HCT116 (cell line): Measurements from ENCODE around the gene BNIP5. TPM values are rescaled to one million over a fixed set of nuclear protein-coding genes. Genes with fewer than 3 reads are reported as not detected.

Source experiments
- ATAC-seq: fragments of 200-7000 bp; cut with Tn5 transposase; 2 replicates; pipeline ENCODE4 v1.9.1; 2020; ENCODE audit warnings: mild to moderate bottlenecking, moderate library complexity
- BruUV-seq: library from RNA; stranded (reverse); fragments of 400-500 nt; replicated peaks from 2 replicates; lab custom pipeline; 2021; lab: Mats Ljungman, UMichigan
- CTCF ChIA-PET: fragments of 300-600 bp; sonication (Branson Sonifier 250); formaldehyde crosslinking; loops from one replicate; lab custom pipeline; 2021; ENCODE audit warnings: antibody characterized with exemption; lab: Charles Lee
- POLR2A ChIA-PET: fragments of 300-600, 350-600 bp; sonication (Branson Sonifier 250); formaldehyde crosslinking; loops from one replicate; lab custom pipeline; 2021; ENCODE audit warnings: antibody characterized with exemption; lab: Charles Lee
- RAD21 ChIA-PET, 2 experiments: fragments of 300-600 bp; sonication (Branson Sonifier 250); formaldehyde crosslinking; loops; one replicate each; lab custom pipeline; 2023; ENCODE audit warnings: low total read pairs in 2 of 2; ENCODE audit not compliant: uncharacterized antibody in 2 of 2, unreplicated experiment in 2 of 2, low non-redundant PET in 1 of 2; lab: Charles Lee
- DNase-seq: peaks from one replicate; pipeline ENCODE4 v3.0.0-alpha.2; 2010; ENCODE audit warnings: low read depth, low spot score
- H2AFZ ChIP-seq: fragments of 200-600 bp; shearing (Covaris generic), sonication (generic); 2 replicates; pipeline ENCODE4 v1.6.1; 2017; ENCODE audit warnings: low read depth, mixed run types, mixed read lengths, antibody characterized with exemption, low read length; ENCODE audit not compliant: poor library complexity, severe bottlenecking
- H3K27ac ChIP-seq: 2 replicates; pipeline ENCODE4 v1.5.1; 2012; ENCODE audit warnings: low read depth, low read length
- H3K27me3 ChIP-seq: fragments of 200-600 bp; sonication (generic); 2 replicates; pipeline ENCODE4 v1.6.1; 2016; ENCODE audit warnings: mixed run types, low read length, mixed read lengths; ENCODE audit not compliant: insufficient read depth
- H3K36me3 ChIP-seq, 2 experiments: fragments of 200-500 bp in 1 of 2; fragments of 200-600 bp in 1 of 2; sonication (Bioruptor generic) in 1 of 2; sonication (generic) in 1 of 2; 2 replicates each; pipeline versions ENCODE4 v1.5.1 to v1.6.1; 2014 to 2016; ENCODE audit warnings: low read length in 2 of 2, inconsistent platforms in 1 of 2, mixed read lengths in 1 of 2, mixed run types in 1 of 2; ENCODE audit not compliant: insufficient read depth in 2 of 2, control insufficient read depth in 1 of 2
- H3K4me1 ChIP-seq, 2 experiments: fragments of 200-600 bp in 1 of 2; sonication (generic) in 1 of 2; 2 replicates each; pipeline versions ENCODE4 v1.5.1 to v1.6.1; 2012 to 2017; ENCODE audit warnings: low read length in 2 of 2, inconsistent platforms in 1 of 2, mild to moderate bottlenecking in 1 of 2, mixed read lengths in 1 of 2, mixed run types in 1 of 2, moderate library complexity in 1 of 2; ENCODE audit not compliant: insufficient read depth in 2 of 2, control insufficient read depth in 1 of 2
- H3K4me2 ChIP-seq: fragments of 200-600 bp; sonication (generic); 2 replicates; pipeline ENCODE4 v1.6.1; 2017; ENCODE audit warnings: mixed run types, low read length, mixed read lengths
- H3K4me3 ChIP-seq, 2 experiments: fragments of 200-600 bp in 1 of 2; sonication (generic) in 1 of 2; replicated peaks in 1 of 2; 2 replicates each; pipeline ENCODE4 v1.5.1; 2011 to 2016; ENCODE audit warnings: low read length in 2 of 2, control low read depth in 1 of 2, low read depth in 1 of 2, mild to moderate bottlenecking in 1 of 2, mixed read lengths in 1 of 2, mixed run types in 1 of 2
- H3K79me2 ChIP-seq: fragments of 200-600 bp; sonication (generic); 2 replicates; pipeline ENCODE4 v1.6.1; 2017; ENCODE audit warnings: mild to moderate bottlenecking, mixed run types, low read length, moderate library complexity, mixed read lengths; ENCODE audit not compliant: insufficient read depth
- H3K9ac ChIP-seq: fragments of 200-600 bp; sonication (generic); 2 replicates; pipeline ENCODE4 v1.6.1; 2016; ENCODE audit warnings: low read length, mixed read lengths
- H3K9me2 ChIP-seq: fragments of 200-600 bp; sonication (generic), shearing (Covaris generic); 2 replicates; pipeline ENCODE4 v1.6.1; 2017; ENCODE audit warnings: mixed run types, mild to moderate bottlenecking, moderate library complexity; ENCODE audit not compliant: insufficient read depth
- H3K9me3 ChIP-seq, 2 experiments: fragments of 200-500 bp in 1 of 2; fragments of 200-600 bp in 1 of 2; sonication (Bioruptor generic) in 1 of 2; sonication (generic) in 1 of 2; 2 replicates each; pipeline ENCODE4 v1.6.1; 2014 to 2017; ENCODE audit warnings: low read length in 2 of 2, mixed read lengths in 2 of 2, inconsistent platforms in 1 of 2, low read depth in 1 of 2, mild to moderate bottlenecking in 1 of 2, mixed run types in 1 of 2, moderate library complexity in 1 of 2; ENCODE audit not compliant: control insufficient read depth in 1 of 2, insufficient read depth in 1 of 2
- H4K20me1 ChIP-seq: fragments of 200-600 bp; sonication (generic), shearing (Covaris generic); 2 replicates; pipeline ENCODE4 v1.6.1; 2017; ENCODE audit warnings: mixed run types, mild to moderate bottlenecking, moderate library complexity; ENCODE audit not compliant: insufficient read depth
- CEBPB ChIP-seq: IDR thresholded peaks from 2 replicates; pipeline ENCODE4 v1.6.1; 2012; ENCODE audit warnings: low read depth
- EGR1 ChIP-seq: IDR thresholded peaks from 2 replicates; pipeline ENCODE4 v1.6.1; 2012; ENCODE audit warnings: low read depth
- EZH2 ChIP-seq: fragments of 200-600 bp; sonication (generic); IDR thresholded peaks from 2 replicates; pipeline ENCODE4 v1.6.1; 2017; ENCODE audit warnings: antibody characterized with exemption, mixed run types
- JUND ChIP-seq: IDR thresholded peaks from 2 replicates; pipeline ENCODE4 v1.6.1; 2012
- POLR2A ChIP-seq: IDR thresholded peaks from 2 replicates; pipeline ENCODE4 v1.7.0; 2011; ENCODE audit warnings: borderline replicate concordance; ENCODE audit not compliant: insufficient read depth, insufficient read length; ENCODE audit errors: extremely low read depth
- RAD21 ChIP-seq: IDR thresholded peaks from 2 replicates; pipeline ENCODE4 v1.6.1; 2012; ENCODE audit warnings: low read depth, mild to moderate bottlenecking
- SIN3A ChIP-seq: IDR thresholded peaks from 2 replicates; pipeline ENCODE4 v1.6.1; 2012; ENCODE audit warnings: low read depth
- YY1 ChIP-seq: IDR thresholded peaks from 2 replicates; pipeline ENCODE4 v1.6.1; 2011; ENCODE audit warnings: low read length, low read depth, moderate library complexity, mild to moderate bottlenecking; ENCODE audit not compliant: insufficient replicate concordance; ENCODE audit errors: extremely low read depth
- ZFX ChIP-seq: fragments of 450-650 bp; IDR thresholded peaks from 2 replicates; pipeline ENCODE4 v1.6.1; 2017
- ZNF274 ChIP-seq: fragments of 200-500 bp; sonication (Bioruptor generic); IDR thresholded peaks from 2 replicates; pipeline ENCODE4 v1.6.1; 2014; ENCODE audit warnings: mild to moderate bottlenecking, low read depth, low read length, inconsistent platforms
- intact Hi-C: fragments of 100-400 bp; cut with micrococcal nuclease; formaldehyde crosslinking; loops from 2 replicates; pipeline ENCODE4 v1.10.0; 2022
- total RNA-seq: library from RNA; stranded (reverse); gene quantifications from one replicate; pipeline ENCODE4 v1.2.1, GENCODE V29; 2021; ENCODE audit not compliant: unreplicated experiment
- TF ChIP-seq, protein P1 (sequence below), 3 experiments: fragments of 200-600 bp in 1 of 3; sonication (generic) in 1 of 3; IDR thresholded peaks in 2 of 3; conservative IDR thresholded peaks in 1 of 3; 2 replicates each; pipeline ENCODE4 v1.5.1; 2012 to 2017; ENCODE audit warnings: low read depth in 2 of 3, low read length in 2 of 3, antibody characterized with exemption in 1 of 3, borderline replicate concordance in 1 of 3, control low read depth in 1 of 3, mild to moderate bottlenecking in 1 of 3, mixed read lengths in 1 of 3, mixed run types in 1 of 3, moderate library complexity in 1 of 3; ENCODE audit not compliant: insufficient read depth in 1 of 3
- TF ChIP-seq, protein P2 (sequence below): IDR thresholded peaks from 2 replicates; pipeline ENCODE4 v1.6.1; 2012; ENCODE audit warnings: low read depth
- TF ChIP-seq, protein P3 (sequence below): IDR thresholded peaks from 2 replicates; pipeline ENCODE4 v1.6.1; 2011; ENCODE audit warnings: mild to moderate bottlenecking, low read length, moderate library complexity; ENCODE audit not compliant: insufficient replicate concordance; ENCODE audit errors: extremely low read depth

The BNIP5 gene
- total RNA-seq, 1 experiment from 2014 or later: not detected

DNA sequence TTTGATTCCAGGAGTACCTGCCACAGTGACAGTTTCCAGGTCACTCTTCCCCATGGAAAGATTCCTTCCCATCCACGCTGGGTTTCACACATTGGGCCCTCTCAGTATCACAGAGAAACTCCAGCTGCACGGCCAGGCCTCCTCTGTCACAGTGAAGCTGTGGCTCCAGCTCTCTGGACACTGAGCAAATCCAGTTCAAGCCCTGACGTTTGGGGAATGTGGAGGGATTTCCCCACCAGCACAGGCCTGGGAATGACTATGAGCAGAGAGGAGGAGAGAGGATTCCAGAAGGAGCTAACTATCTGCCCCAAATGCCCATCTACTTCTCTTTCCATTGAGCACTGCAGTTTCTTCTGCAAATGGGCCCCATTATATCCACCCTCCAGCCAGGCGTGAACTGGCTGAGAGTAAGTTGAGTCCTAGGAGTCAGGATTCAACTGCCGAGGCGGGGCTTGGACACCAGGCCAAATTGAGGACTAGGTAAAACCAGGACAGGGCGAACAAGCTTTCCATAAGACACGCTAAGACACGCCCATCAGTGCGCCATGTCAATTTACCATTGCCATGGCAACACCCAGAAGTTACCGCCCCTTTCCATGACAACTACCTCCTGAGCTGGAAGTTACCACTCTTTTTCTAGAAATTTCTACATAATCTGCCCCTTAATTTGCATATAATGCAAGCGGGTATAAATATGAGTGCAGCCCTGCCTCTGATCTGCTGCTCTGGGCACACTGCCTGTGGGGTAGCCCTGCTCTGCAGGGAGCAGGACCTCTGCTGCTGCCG, 9.2 kb upstream of the BNIP5 start:
- DNase-seq (no peak), ATAC-seq (no peak; the same call in 1 of the 2 replicates)
- Histone ChIP-seq H3K27me3 (no peaks in the 10 kb centered on the region), H3K27ac (no peak overlapping the region), H3K79me2 (no peaks in the 10 kb centered on the region), H4K20me1 (no peaks in the 10 kb centered on the region), H3K36me3 (no peaks in the 10 kb centered on the region), H3K4me1 (peaks cover 0 to 7% of the 10 kb centered on the region in 2 experiments; a peak in 3 of 4 replicates), H3K9me3 (no peaks in the 10 kb centered on the region), H2AFZ (no peak overlapping the region), H3K9me2 (no peaks in the 10 kb centered on the region), H3K9ac (no peak overlapping the region), H3K4me3 (no peak overlapping the region), H3K4me2 (no peak overlapping the region)
- TF ChIP-seq EGR1: no peak
- TF ChIP-seq JUND: no peak
- TF ChIP-seq ZNF274: no peak
- TF ChIP-seq EZH2: no peak
- no peak for TF ChIP-seq YY1
- no peak for TF ChIP-seq ZFX
- TF ChIP-seq, protein P1, sequence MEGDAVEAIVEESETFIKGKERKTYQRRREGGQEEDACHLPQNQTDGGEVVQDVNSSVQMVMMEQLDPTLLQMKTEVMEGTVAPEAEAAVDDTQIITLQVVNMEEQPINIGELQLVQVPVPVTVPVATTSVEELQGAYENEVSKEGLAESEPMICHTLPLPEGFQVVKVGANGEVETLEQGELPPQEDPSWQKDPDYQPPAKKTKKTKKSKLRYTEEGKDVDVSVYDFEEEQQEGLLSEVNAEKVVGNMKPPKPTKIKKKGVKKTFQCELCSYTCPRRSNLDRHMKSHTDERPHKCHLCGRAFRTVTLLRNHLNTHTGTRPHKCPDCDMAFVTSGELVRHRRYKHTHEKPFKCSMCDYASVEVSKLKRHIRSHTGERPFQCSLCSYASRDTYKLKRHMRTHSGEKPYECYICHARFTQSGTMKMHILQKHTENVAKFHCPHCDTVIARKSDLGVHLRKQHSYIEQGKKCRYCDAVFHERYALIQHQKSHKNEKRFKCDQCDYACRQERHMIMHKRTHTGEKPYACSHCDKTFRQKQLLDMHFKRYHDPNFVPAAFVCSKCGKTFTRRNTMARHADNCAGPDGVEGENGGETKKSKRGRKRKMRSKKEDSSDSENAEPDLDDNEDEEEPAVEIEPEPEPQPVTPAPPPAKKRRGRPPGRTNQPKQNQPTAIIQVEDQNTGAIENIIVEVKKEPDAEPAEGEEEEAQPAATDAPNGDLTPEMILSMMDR (IDR thresholded peaks at IDR 0.05 in 2 of 3, conservative IDR thresholded peaks at IDR 0.05 in 1 of 3; ENCODE audit: borderline replicate concordance in 1 of 3, insufficient read depth in 1 of 3, low read depth in 2 of 3, low read length in 2 of 3): no peak
- no peak for TF ChIP-seq RAD21
- no peak for TF ChIP-seq SIN3A
- TF ChIP-seq, protein P2, sequence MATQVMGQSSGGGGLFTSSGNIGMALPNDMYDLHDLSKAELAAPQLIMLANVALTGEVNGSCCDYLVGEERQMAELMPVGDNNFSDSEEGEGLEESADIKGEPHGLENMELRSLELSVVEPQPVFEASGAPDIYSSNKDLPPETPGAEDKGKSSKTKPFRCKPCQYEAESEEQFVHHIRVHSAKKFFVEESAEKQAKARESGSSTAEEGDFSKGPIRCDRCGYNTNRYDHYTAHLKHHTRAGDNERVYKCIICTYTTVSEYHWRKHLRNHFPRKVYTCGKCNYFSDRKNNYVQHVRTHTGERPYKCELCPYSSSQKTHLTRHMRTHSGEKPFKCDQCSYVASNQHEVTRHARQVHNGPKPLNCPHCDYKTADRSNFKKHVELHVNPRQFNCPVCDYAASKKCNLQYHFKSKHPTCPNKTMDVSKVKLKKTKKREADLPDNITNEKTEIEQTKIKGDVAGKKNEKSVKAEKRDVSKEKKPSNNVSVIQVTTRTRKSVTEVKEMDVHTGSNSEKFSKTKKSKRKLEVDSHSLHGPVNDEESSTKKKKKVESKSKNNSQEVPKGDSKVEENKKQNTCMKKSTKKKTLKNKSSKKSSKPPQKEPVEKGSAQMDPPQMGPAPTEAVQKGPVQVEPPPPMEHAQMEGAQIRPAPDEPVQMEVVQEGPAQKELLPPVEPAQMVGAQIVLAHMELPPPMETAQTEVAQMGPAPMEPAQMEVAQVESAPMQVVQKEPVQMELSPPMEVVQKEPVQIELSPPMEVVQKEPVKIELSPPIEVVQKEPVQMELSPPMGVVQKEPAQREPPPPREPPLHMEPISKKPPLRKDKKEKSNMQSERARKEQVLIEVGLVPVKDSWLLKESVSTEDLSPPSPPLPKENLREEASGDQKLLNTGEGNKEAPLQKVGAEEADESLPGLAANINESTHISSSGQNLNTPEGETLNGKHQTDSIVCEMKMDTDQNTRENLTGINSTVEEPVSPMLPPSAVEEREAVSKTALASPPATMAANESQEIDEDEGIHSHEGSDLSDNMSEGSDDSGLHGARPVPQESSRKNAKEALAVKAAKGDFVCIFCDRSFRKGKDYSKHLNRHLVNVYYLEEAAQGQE: no peak
- TF ChIP-seq CEBPB: no peak
- TF ChIP-seq, protein P3, sequence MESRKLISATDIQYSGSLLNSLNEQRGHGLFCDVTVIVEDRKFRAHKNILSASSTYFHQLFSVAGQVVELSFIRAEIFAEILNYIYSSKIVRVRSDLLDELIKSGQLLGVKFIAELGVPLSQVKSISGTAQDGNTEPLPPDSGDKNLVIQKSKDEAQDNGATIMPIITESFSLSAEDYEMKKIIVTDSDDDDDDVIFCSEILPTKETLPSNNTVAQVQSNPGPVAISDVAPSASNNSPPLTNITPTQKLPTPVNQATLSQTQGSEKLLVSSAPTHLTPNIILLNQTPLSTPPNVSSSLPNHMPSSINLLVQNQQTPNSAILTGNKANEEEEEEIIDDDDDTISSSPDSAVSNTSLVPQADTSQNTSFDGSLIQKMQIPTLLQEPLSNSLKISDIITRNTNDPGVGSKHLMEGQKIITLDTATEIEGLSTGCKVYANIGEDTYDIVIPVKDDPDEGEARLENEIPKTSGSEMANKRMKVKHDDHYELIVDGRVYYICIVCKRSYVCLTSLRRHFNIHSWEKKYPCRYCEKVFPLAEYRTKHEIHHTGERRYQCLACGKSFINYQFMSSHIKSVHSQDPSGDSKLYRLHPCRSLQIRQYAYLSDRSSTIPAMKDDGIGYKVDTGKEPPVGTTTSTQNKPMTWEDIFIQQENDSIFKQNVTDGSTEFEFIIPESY: no peak
- no peak for TF ChIP-seq POLR2A
- CTCF ChIA-PET: interaction anchor here (1.0 kb wide), 1 partner anchor 8 kb away, joined by 6 read pairs; no protein-coding TSS in a partner anchor
- RAD21 ChIA-PET: no interaction called here
- POLR2A ChIA-PET: no interaction called here
- intact Hi-C loops: no loop called here
- BruUV-seq: no TSS peak
